NCI-H82 (cell line): ENCODE results near the gene S100A3.
"Not testable (repeated sequence)": the region's sequence is repeated elsewhere in the genome, so short reads cannot be mapped to it uniquely, and the experiment has no call there.

Experiments
- DNase-seq: peaks from one replicate; lab custom pipeline; 2025; lab: John Stamatoyannopoulos, UW

Gene S100A3

GRCh38 chr1:153534925-153535241 is 14.2 kb downstream of the S100A3 start:
- no peak for DNase-seq

DNA sequence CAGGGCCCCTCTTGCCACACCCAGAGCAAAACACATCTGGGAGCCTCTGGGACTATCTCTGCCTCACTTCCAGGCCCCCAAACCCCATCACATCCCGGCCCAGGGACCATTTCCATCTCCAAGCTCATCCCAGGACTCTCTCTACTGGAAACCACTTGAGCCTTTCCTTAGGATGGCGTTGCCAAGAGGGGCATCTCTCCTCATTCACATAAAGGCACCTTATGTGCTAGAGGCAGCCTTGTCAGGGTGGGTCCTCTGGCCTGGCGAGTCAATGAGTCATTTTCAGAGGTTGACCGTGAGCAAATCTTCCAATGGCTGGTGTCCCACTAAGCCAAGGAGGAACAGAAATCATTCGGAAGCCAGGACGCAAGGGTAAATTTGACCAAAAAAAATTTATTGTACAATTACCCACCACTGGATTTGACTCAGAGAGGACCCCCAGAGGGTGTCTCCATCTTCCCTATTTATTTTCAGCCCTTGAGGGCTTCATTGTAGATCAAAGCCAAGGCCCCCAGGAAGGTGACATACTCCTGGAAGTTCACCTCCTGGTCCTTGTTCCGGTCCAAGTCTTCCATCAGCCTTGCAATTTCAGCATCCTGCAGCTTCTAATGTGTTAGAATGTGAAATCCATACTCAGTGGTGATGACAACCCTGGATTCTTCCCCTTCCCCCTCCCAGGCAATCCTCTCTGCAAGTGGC is 14.7 kb downstream of the S100A3 start:
- DNase-seq = no peak

DNA sequence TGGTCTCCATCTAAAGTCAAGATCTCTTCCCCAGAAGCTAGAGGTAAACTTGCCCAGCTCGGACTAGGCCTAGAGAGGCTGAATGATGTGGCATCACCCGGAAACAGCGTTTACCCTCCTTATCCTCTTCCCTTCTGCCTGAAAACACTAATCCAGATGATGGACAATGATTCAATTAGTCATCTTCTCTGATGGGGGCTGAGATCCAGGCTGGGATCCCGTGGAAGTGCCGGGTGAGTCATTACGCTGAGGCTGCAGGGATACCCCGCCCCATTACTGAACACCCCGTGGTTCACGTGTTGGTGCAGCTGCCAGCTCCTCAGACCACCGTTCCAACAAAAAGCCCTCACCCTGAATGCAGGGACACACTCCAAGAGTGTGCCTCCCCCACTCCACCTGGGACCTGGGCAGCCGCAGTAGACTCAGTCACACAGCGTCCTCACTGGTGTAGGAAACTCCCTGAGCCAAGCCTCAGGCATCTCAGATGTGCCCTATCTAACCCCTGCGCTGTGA is 15.3 kb downstream of the S100A3 start:
- DNase-seq = peak; percentile 90

- DNase-seq = peak; percentile 92
Observed at GRCh38 chr1:153532769-153533599, 16.1 kb downstream of the S100A3 start.

- DNase-seq = peak; percentile 50
Observed at GRCh38 chr1:153532181-153532580, 16.9 kb downstream of the S100A3 start.

GRCh38 chr1:153531638-153532037 is 17.4 kb downstream of the S100A3 start:
- DNase-seq = no peak

GRCh38 chr1:153527683-153528040 is 21.4 kb downstream of the S100A3 start:
- DNase-seq = no peak

- no peak for DNase-seq
Observed at GRCh38 chr1:153527023-153527682, 21.9 kb downstream of the S100A3 start.

GRCh38 chr1:153526132-153526543 is 22.9 kb downstream of the S100A3 start:
- DNase-seq = no peak

- peak; percentile 98 for DNase-seq
Observed at GRCh38 chr1:153525088-153525728, 23.9 kb downstream of the S100A3 start.

DNA sequence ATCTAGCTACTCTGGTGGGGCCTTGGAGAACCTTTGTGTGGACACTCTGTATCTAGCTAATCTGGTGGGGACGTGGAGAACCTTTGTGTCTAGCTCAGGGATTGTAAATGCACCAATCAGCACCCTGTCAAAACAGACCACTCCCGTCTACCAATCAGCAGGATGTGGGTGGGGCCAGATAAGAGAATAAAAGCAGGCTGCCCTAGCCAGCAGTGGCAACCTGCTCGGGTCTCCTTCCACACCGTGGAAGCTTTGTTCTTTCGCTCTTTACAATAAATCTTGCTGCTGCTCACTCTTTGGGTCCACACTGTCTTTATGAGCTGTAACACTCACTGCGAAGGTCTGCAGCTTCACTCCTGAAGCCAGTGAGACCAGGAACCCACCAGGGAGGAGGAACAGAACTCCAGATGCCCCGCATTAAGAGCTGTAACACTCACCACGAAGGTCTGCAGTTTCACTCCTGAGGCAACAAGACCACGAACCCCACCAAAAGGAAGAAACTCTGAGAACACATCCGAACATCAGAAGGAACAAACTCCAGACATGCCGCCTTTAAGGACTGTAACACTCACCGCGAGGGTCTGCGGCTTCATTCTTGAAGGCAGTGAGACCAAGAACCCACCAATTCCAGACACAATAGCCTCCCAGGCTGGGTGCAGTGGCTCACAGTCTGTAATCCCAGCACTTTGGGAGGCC is 26.6 kb downstream of the S100A3 start:
- not testable (repeated sequence) for DNase-seq

GRCh38 chr1:153521808-153522207 is 27.2 kb downstream of the S100A3 start:
- not testable (repeated sequence) for DNase-seq

DNA sequence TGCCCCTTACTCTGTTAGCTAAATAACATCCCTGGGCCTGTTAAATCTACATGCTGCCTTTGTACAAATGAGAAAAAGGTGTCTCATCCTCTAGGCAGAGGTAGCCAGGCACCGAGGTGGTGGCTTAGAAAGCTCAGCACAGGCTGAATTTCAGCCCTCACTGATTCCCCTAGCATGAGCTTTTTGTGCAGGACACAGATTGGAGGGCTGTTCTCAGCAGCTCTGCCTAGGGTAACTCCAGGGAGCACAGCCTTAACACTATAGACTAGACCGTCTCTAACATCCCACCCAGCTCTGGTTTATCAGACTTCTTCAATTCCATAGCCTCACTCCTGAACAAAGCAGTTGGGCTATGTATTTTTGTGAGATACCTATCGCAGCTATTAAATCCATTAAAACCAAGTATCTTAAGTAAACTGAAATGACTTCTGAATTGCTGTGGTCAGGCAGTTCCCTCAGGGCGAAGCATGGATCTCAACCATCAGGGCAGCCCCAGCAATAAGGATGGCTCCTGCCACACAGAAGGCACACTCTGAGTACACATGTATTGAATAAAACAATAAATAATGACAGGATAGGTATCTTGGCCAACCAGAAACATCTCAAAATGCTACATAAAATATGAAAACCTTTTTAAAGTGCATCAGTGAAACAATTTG is 28.1 kb downstream of the S100A3 start:
- DNase-seq = no peak

- not testable (repeated sequence) for DNase-seq
Observed at GRCh38 chr1:153520137-153520691, 28.8 kb downstream of the S100A3 start.

GRCh38 chr1:153519242-153519641 is 29.8 kb downstream of the S100A3 start:
- DNase-seq = no peak

DNA sequence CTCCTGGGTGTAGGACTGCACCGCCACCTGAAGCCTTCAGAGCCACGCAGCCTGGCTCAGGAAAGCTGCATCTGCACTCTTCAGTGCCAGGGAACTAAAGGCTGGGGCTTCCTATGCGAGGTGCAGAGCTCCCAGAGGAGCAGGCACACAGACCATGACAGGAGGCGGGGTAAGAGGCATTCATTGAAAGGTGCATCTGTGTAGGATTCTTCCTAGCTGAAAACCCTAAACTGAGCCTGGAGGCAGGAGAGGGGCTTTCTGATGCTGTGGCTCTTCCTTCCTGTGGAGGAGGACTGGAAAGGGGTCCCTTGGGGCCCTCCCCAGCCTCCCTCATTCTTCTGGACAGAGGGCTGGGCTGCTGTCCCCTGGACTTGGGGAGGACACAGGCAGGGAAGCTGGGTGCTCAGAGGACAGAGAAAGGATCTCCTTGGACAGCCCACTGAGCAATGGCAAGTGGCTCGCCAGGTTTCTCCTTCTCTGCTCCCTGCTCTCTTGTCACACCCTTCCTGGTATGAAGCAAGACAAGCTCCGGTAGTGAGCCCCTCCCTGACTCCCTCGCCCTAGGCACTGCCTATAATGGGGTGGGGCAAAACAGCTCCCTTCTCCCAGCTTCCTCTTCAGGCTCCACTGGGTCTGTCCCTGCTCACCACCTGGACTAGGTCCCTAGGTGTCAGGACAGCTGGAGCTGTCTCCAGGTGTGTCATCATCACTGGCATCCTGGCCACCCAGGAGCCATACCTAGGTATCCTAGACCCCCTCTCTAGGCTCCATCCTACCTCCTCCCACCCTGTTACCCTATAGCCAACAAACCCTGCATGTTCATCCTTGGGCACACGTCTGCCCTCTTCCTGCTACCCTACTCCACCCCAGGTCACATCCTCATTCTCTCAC is 33.3 kb downstream of the S100A3 start:
- no peak for DNase-seq

DNA sequence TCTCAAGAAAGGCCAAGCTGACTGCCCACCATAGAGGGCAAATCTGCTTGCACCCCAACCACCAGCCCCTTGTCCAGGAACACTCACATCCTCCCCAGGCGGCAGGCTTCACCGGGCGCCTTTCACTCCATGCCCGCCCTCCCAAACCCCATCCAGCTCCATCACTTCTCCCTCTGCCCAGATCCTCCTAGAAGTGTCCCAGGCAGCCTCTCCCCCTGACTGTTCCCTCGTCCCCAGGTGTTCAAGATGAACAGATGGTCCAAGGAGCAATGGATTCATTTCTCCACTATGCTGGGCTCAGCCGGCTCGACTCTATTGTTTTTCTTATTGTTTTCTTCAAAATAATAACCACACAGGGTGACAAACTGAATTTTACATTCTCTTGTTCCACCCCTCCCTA is 35.4 kb downstream of the S100A3 start:
- DNase-seq = peak; percentile 39

DNA sequence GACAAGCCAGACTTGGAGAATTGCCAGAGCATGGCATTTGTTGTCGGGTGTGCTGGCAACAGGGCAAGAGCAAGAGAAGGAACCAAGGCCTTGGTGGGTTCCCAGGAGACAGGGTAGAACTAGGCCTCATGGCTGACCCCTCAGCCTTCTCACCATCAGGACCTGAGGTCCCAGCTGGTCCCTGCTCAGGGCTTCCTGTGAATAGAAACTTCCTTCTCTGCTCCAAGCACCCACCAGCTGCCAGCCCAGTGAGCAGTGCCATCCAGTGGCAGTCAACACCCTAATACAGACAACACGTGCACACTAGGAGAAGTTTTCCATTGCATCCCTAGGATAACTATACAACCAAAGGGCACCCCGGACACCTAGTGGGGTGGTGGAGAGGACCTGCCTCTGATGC is 36.0 kb downstream of the S100A3 start:
- DNase-seq = no peak

- DNase-seq = peak; percentile 94
Observed at GRCh38 chr1:153510984-153511410, 38.1 kb downstream of the S100A3 start.
